Naive thymus-derived CD4-positive, alpha-beta T cell (primary cell): ENCODE results near the gene KAT7. TPM values are rescaled to one million over a fixed set of nuclear protein-coding genes. Genes with fewer than 3 reads are reported as not detected.
A peak's percentile ranks its signal among the peaks of the same experiment; 100 is the strongest.

Experiments
- ATAC-seq: fragments of 150-1000 bp; cut with Tn5 transposase; 2 replicates; pipeline ENCODE4 v1.10.0; 2021; ENCODE audit warnings: mild to moderate bottlenecking, moderate library complexity
- CTCF ChIA-PET: fragments of 350-600 bp; sonication (Branson Sonifier 250); formaldehyde crosslinking; loops from one replicate; lab custom pipeline; 2021; ENCODE audit warnings: antibody characterized with exemption; lab: Charles Lee
- POLR2A ChIA-PET: fragments of 350-600 bp; sonication (Branson Sonifier 250); formaldehyde crosslinking; loops from one replicate; lab custom pipeline; 2021; ENCODE audit warnings: antibody characterized with exemption, inconsistent platforms; lab: Charles Lee
- DNase-seq, 9 donors: peaks; one replicate each; pipeline versions ENCODE4 v3.0.0 to v3.0.0-alpha.2; 2020 to 2022; ENCODE audit warnings: mixed read lengths in 1 of 9
- H3K27ac ChIP-seq: one replicate; pipeline ENCODE4 v1.7.0; 2013; ENCODE audit warnings: mild to moderate bottlenecking, low read depth, low read length, moderate library complexity
- H3K27me3 ChIP-seq, 2 donors: one replicate each; pipeline ENCODE4 v1.7.0; 2013; ENCODE audit warnings: low read length in 2 of 2, mild to moderate bottlenecking in 2 of 2, moderate library complexity in 2 of 2; ENCODE audit not compliant: control insufficient read depth in 2 of 2, insufficient read depth in 2 of 2
- H3K36me3 ChIP-seq, 3 experiments: 1 replicate in 2 of 3; 2 replicates in 1 of 3; pipeline ENCODE4 v1.7.0; 2013; ENCODE audit warnings: low read length in 3 of 3, mild to moderate bottlenecking in 3 of 3, moderate library complexity in 1 of 3; ENCODE audit not compliant: insufficient read depth in 3 of 3, control insufficient read depth in 2 of 3
- H3K4me1 ChIP-seq, 2 donors: one replicate each; pipeline ENCODE4 v1.7.0; 2013; ENCODE audit warnings: low read length in 2 of 2, mild to moderate bottlenecking in 2 of 2, moderate library complexity in 1 of 2; ENCODE audit not compliant: control insufficient read depth in 2 of 2, insufficient read depth in 2 of 2
- H3K4me3 ChIP-seq: 2 replicates; pipeline ENCODE4 v1.7.0; 2013; ENCODE audit warnings: mild to moderate bottlenecking, low read length
- H3K9me3 ChIP-seq, 3 experiments: 1 replicate in 2 of 3; 2 replicates in 1 of 3; pipeline ENCODE4 v1.7.0; 2013; ENCODE audit warnings: low read length in 3 of 3; ENCODE audit not compliant: control insufficient read depth in 2 of 3
- H3K27ac Mint-ChIP-seq, 9 donors: one replicate each; pipeline ENCODE4 v1.8.0; 2020 to 2022; ENCODE audit warnings: mixed read lengths in 9 of 9, mild to moderate bottlenecking in 8 of 9, moderate library complexity in 5 of 9, inconsistent platforms in 2 of 9
- H3K27me3 Mint-ChIP-seq, 5 donors: one replicate each; pipeline ENCODE4 v1.8.0; 2021 to 2022; ENCODE audit warnings: mixed read lengths in 5 of 5, mild to moderate bottlenecking in 1 of 5
- H3K36me3 Mint-ChIP-seq, 5 donors: one replicate each; pipeline ENCODE4 v1.8.0; 2020 to 2022; ENCODE audit warnings: mixed read lengths in 5 of 5, mild to moderate bottlenecking in 3 of 5, inconsistent platforms in 1 of 5
- H3K4me1 Mint-ChIP-seq, 7 donors: one replicate each; pipeline ENCODE4 v1.8.0; 2020 to 2022; ENCODE audit warnings: mixed read lengths in 7 of 7, mild to moderate bottlenecking in 3 of 7, inconsistent platforms in 1 of 7
- H3K4me3 Mint-ChIP-seq, 10 donors: one replicate each; pipeline ENCODE4 v1.8.0; 2020 to 2022; ENCODE audit warnings: mild to moderate bottlenecking in 10 of 10, mixed read lengths in 10 of 10, moderate library complexity in 6 of 10, inconsistent platforms in 2 of 10
- H3K9me3 Mint-ChIP-seq, 11 donors: one replicate each; pipeline ENCODE4 v1.8.0; 2020 to 2022; ENCODE audit warnings: mixed read lengths in 11 of 11, mild to moderate bottlenecking in 4 of 11, inconsistent platforms in 1 of 11, moderate library complexity in 1 of 11
- intact Hi-C, 2 donors: fragments of 100-400 bp; cut with micrococcal nuclease; formaldehyde crosslinking; loops; one replicate each; pipeline ENCODE4 v1.15.1; 2023
- polyA plus RNA-seq, 2 donors: library from polyadenylated mRNA; unstranded; fragments of 300-500 nt; fragmentation: Illumina TruSeq; gene quantifications; one replicate each; pipeline ENCODE4 v1.2.3, GENCODE V29; 2021
- total RNA-seq, 6 experiments: library from RNA in 5 of 6; stranded (reverse) in 5 of 6; gene quantifications; 1 replicate in 5 of 6; 2 replicates in 1 of 6; pipeline ENCODE4 v1.2.3 and lab custom pipeline; 2021 to 2026

The KAT7 gene
- total RNA-seq, result 100 to 1,000 TPM in 4 of 5 experiments, 10 to 100 TPM in 1; 85.6 to 195 (median 132) TPM
- polyA plus RNA-seq, result 10 to 100 TPM; 39.2 to 54.8 TPM
- 304 reads per million, percentile 96 among the genes with 10 or more reads in this experiment for total RNA-seq (lab: John Stamatoyannopoulos, UW)

DNA sequence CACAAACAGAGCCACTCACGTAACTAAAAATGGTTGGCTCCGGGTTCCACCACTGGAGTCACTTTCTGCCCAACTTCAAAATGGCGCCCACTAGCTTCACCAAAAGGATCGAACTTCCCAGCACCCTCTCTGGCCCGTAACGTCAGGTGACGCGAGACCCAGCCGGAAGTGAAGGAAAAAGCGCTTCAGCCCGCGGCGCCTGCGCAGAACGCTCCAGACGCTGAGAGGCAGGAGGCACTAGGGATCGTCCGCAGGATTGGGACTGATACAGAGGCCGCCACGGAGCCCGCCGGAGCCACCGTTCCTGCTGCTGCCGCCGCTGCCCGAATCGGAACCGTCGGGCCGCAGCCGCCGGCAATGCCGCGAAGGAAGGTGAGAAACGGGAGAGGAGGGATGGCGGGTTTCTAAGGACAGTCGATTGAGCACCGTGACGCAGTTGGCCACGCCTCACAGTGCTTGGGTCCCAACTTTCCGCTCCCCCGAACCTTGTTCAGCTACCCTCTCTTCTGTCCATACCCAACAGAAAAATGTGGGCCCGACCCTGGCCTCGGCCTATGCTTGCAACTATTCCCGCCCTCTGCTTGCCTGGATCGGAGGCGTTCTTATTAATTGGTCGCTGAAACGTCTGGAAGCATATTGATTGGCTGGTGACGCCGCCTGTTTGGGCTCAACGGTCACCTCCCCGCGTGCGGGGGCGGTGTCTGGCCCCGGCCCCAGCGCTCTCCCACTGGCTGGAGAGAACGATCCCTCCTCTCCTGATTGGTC lies at the start of gene KAT7:
Gene KAT7, plus strand, starts transcription at position 204 of the 765 bp plus-strand sequence. Its CDS starts 154 bp downstream, at position 358.
- Mint-ChIP-seq H3K27ac (peak within 1 kb of the TSS; percentile 91 to 99 (median 98)), H3K36me3 (peaks cover 7 to 26% (median 17%) of the 10 kb centered on the region in 5 donors), H3K4me1 (peaks cover 39 to 62% (median 58%) of the 10 kb centered on the region in 7 donors), H3K27me3 (peaks cover 0 to 8% (median 0%) of the 10 kb centered on the region in 5 donors), H3K9me3 (peaks cover 0 to 3% (median 0%) of the 10 kb centered on the region in 11 donors), H3K4me3 (peak within 1 kb of the TSS; percentile 92 to 99 (median 96))
- CTCF ChIA-PET, result interaction anchor here (0.7 to 1.8 kb wide), 7 partner anchors 63 to 585 kb away, joined by 3 to 12 read pairs (median 4); partner anchors contain the start of gene SLC35B1
- intact Hi-C loops, result loop anchor here (1.0 to 10.0 kb wide), 14 partner anchors 24 to 930 kb away; partner anchors contain the start of genes FAM117A (in 2 of the 2), SPOP (in 2 of the 2), ATP5MC1 (in 1 of the 2) and LUC7L3 (in 1 of the 2)
- H3K27ac ChIP-seq, result peak within 1 kb of the TSS; percentile 98
- ATAC-seq (peak; percentile 90), DNase-seq (peak; percentile 90 to 99 (median 99))
- no peaks in the 10 kb centered on the region for H3K9me3 ChIP-seq
- H3K4me3 ChIP-seq, result peak within 1 kb of the TSS; percentile 98
- H3K36me3 ChIP-seq, result peaks cover 0 to 25% (median 10%) of the 10 kb centered on the region in 3 experiments
- peaks cover 17 to 30% of the 10 kb centered on the region in 2 donors for H3K4me1 ChIP-seq
- POLR2A ChIA-PET, result interaction anchor here (0.7 to 6.2 kb wide), 29 partner anchors 9 to 306 kb away, joined by 3 to 70 read pairs (median 6); partner anchors contain the start of genes FAM117A, PDK2 and SLC35B1
- no peaks in the 10 kb centered on the region for H3K27me3 ChIP-seq

DNA sequence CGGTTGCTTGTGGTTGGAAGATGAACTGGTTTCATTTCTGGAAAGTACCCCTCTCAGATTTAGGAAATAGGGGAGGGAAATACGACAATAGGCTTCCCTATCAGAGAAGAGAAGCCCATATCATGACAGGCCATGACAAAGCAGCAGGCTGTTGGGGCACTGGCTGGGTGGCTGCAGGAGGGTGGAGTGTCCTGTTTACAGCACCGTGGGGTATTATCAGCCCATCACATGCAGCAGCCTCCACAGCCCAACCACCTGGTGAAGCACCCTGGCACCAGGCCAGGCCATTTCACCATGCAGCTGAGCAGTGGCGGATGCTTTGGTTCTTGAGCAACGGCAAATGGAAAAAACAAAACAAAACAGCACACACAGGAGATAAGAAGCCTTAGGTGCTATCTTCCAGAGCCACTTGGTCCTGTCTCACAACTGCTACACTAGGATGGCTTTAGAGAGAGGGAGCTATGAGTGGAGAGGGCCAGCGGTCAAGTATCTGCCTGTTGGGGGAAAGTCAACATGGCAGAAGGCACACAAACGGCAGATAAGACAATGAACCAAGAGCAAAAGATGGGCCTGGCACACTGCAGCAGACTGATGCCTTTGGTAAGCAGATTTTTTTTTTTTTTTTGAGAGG lies 48.7 kb upstream of the KAT7 start:
- Mint-ChIP-seq H3K27ac (peak overlapping the region; percentile 97 to 100 (median 99)), H3K9me3 (peaks cover 0 to 3% (median 0%) of the 10 kb centered on the region in 11 donors), H3K36me3 (peaks cover 4 to 36% (median 9%) of the 10 kb centered on the region in 5 donors), H3K27me3 (no peaks in the 10 kb centered on the region), H3K4me1 (peaks cover 62 to 97% (median 79%) of the 10 kb centered on the region in 7 donors), H3K4me3 (peak overlapping the region; percentile 80 to 95 (median 90))
- H3K27me3 ChIP-seq, result no peaks in the 10 kb centered on the region
- peaks cover 77 to 83% of the 10 kb centered on the region in 2 donors for H3K4me1 ChIP-seq
- H3K4me3 ChIP-seq, result peak overlapping the region; percentile 67
- ATAC-seq, result peak; percentile 99
- ChIA-PET POLR2A (interaction anchor here (0.6 to 10.2 kb wide), 15 partner anchors 9 to 358 kb away, joined by 3 to 318 read pairs (median 6); partner anchors contain the start of genes FAM117A, KAT7, SLC35B1 and TAC4), CTCF (interaction anchor here (0.6 to 1.8 kb wide), 8 partner anchors 18 to 1122 kb away, joined by 3 to 6 read pairs (median 3); partner anchors contain the start of genes FAM117A and SLC35B1)
- peak overlapping the region; percentile 96 for H3K27ac ChIP-seq
- H3K9me3 ChIP-seq, result no peaks in the 10 kb centered on the region
- DNase-seq, result peak; percentile 69 to 99 (median 98)
- no peaks in the 10 kb centered on the region for H3K36me3 ChIP-seq
- intact Hi-C loops, result loop anchor here (1.0 to 10.0 kb wide), 8 partner anchors 8 to 545 kb away; partner anchors contain the start of genes FAM117A (in 2 of the 2), KAT7 (in 2 of the 2) and SPOP (in 1 of the 2)

DNA sequence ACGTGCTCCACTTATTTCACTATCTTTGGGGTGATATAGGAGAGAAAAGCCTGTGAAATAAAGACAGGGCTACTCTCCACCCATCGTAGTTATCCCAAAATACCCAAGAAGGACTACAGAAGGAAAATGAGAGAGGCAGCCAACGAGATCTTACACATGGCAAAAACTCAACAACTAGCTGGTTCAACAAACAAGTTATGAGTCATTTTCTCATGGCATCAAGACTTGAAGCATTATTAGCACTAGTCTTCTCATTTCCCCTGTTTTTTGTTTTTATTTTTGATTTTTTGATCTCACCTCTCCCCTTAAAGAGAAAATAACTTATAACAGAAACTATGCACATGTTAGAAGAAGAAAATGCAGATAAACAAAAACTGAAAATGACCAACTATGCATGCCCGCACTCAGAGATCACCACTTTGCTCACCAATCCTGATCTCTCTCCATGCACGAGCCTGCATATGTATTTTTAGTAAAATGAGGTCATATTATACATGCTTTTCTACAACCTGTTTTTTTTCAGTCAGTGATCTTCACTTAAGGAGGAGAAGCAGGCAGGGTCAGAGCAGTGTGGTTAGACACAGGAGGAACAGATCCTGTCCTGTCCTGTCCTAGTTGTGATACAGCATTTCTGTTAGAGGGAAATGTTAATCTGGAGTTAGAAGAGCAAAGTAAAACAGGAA lies 47.3 kb upstream of the KAT7 start:
- H3K4me3 Mint-ChIP-seq, result peak overlapping the region; percentile 80 to 95 (median 90)
- intact Hi-C loops, result loop anchor here in 1 of 2 donors (10.0 kb wide), 1 partner anchor 546 kb away; no protein-coding TSS in a partner anchor
- DNase-seq (no peak), ATAC-seq (no peak)
- Histone ChIP-seq H3K27me3 (no peaks in the 10 kb centered on the region), H3K4me3 (peak overlapping the region; percentile 67), H3K36me3 (no peaks in the 10 kb centered on the region), H3K9me3 (no peaks in the 10 kb centered on the region), H3K27ac (peak overlapping the region; percentile 85), H3K4me1 (peaks cover 91 to 97% of the 10 kb centered on the region in 2 donors)
- H3K27me3 Mint-ChIP-seq, result no peaks in the 10 kb centered on the region
- ChIA-PET POLR2A (interaction anchor here (0.8 to 10.2 kb wide), 14 partner anchors 7 to 89 kb away, joined by 3 to 318 read pairs (median 6); partner anchors contain the start of genes FAM117A and SLC35B1), CTCF (interaction anchor here (0.9 to 2.4 kb wide), 6 partner anchors 9 to 33 kb away, joined by 3 to 16 read pairs (median 4); partner anchors contain the start of genes FAM117A and SLC35B1)
- H3K36me3 Mint-ChIP-seq, result peaks cover 12 to 41% (median 17%) of the 10 kb centered on the region in 5 donors
- peaks cover 71 to 97% (median 83%) of the 10 kb centered on the region in 7 donors for H3K4me1 Mint-ChIP-seq
- peaks cover 0 to 4% (median 0%) of the 10 kb centered on the region in 11 donors for H3K9me3 Mint-ChIP-seq
- H3K27ac Mint-ChIP-seq, result peak overlapping the region; percentile 97 to 100 (median 99)

DNA sequence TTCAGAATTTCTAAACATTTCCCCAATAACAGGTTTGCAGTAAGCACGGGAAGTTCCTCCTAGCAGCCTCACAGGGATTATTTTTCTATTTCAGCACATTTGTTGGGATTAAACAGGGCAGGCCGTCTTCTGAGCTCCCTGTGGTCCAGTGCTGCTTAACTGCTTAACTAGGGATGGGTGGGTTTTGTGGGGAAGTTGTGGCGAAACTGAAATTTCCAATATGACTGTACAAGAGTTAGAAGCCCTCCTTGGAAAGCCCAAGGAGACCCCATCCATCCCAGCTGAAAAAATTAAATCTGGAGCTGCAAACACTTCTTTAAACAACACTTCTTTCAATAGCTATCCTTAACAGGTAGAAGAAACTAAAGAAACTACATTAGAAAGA lies 46.8 kb upstream of the KAT7 start:
- Mint-ChIP-seq H3K4me3 (peak overlapping the region; percentile 79 to 92 (median 88)), H3K9me3 (peaks cover 0 to 4% (median 0%) of the 10 kb centered on the region in 11 donors), H3K4me1 (peaks cover 71 to 97% (median 84%) of the 10 kb centered on the region in 7 donors), H3K36me3 (peaks cover 9 to 40% (median 19%) of the 10 kb centered on the region in 5 donors), H3K27ac (peak overlapping the region; percentile 97 to 100 (median 99)), H3K27me3 (no peaks in the 10 kb centered on the region)
- Histone ChIP-seq H3K27me3 (no peaks in the 10 kb centered on the region), H3K4me3 (peak overlapping the region; percentile 67), H3K9me3 (no peaks in the 10 kb centered on the region), H3K27ac (peak overlapping the region; percentile 85), H3K4me1 (peaks cover 93 to 97% of the 10 kb centered on the region in 2 donors), H3K36me3 (no peaks in the 10 kb centered on the region)
- intact Hi-C loops, result loop anchor here in 1 of 2 donors (10.0 kb wide), 1 partner anchor 547 kb away; no protein-coding TSS in a partner anchor
- ChIA-PET POLR2A (interaction anchor here (0.8 to 10.2 kb wide), 13 partner anchors 9 to 88 kb away, joined by 3 to 318 read pairs (median 5); partner anchors contain the start of genes FAM117A, KAT7 and SLC35B1), CTCF (interaction anchor here (0.7 to 2.4 kb wide), 7 partner anchors 9 to 34 kb away, joined by 3 to 16 read pairs (median 4); partner anchors contain the start of genes FAM117A and SLC35B1)
- ATAC-seq, result no peak
- DNase-seq, result no peak

DNA sequence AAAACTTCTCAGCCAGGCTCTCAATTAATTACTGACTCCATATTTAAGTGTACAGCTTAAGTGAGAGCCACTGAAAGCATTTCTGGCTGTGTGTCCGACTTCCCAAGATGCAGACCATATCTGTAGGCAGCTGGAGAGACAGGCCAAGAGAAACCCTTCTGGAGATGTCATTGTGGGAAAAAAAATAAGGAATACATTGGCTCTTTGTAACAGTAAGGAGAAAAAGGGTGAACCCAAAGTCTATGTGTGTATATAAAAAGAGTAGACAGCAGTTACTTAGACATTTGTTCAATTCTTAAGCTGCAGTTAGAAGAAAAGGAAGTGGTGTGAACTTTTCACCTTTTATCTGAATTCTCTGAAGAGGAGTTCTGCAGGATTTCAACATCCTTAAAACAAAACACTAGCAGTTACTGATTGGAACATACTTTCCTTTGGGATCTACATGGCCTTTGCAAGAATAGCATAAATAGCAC lies 46.3 kb upstream of the KAT7 start:
- DNase-seq, result peak in 5 of 9 donors; percentile 40 to 63 (median 52)
- peak overlapping the region; percentile 97 to 100 (median 99) for H3K27ac Mint-ChIP-seq
- peak overlapping the region; percentile 79 to 92 (median 88) for H3K4me3 Mint-ChIP-seq
- no peaks in the 10 kb centered on the region for H3K27me3 ChIP-seq
- H3K27me3 Mint-ChIP-seq, result no peaks in the 10 kb centered on the region
- POLR2A ChIA-PET, result interaction anchor here (0.6 to 10.2 kb wide), 15 partner anchors 8 to 351 kb away, joined by 3 to 318 read pairs (median 5); partner anchors contain the start of genes FAM117A, KAT7 and SLC35B1
- no peaks in the 10 kb centered on the region for H3K9me3 ChIP-seq
- intact Hi-C loops, result loop anchor here in 1 of 2 donors (10.0 kb wide), 1 partner anchor 547 kb away; no protein-coding TSS in a partner anchor
- H3K4me1 Mint-ChIP-seq, result peaks cover 72 to 97% (median 84%) of the 10 kb centered on the region in 7 donors
- peak overlapping the region; percentile 85 for H3K27ac ChIP-seq
- peaks cover 7 to 40% (median 19%) of the 10 kb centered on the region in 5 donors for H3K36me3 Mint-ChIP-seq
- no peaks in the 10 kb centered on the region for H3K36me3 ChIP-seq
- peaks cover 0 to 4% (median 0%) of the 10 kb centered on the region in 11 donors for H3K9me3 Mint-ChIP-seq
- H3K4me3 ChIP-seq, result peak overlapping the region; percentile 67
- CTCF ChIA-PET, result interaction anchor here (0.7 to 2.4 kb wide), 7 partner anchors 8 to 34 kb away, joined by 3 to 16 read pairs (median 4); partner anchors contain the start of genes FAM117A and SLC35B1
- H3K4me1 ChIP-seq, result peaks cover 93 to 97% of the 10 kb centered on the region in 2 donors
- no peak for ATAC-seq
